HEK293 (cell line): ENCODE results near the gene NRG2.

Experiments used
- CTCF ChIA-PET: fragments of 350-600 bp; formaldehyde crosslinking; extraction: SDS; loops from one replicate; lab custom pipeline; 2021; ENCODE audit warnings: antibody characterized with exemption; lab: Yijun Ruan, JAX
- POLR2A ChIA-PET: fragments of 300-600 bp; formaldehyde crosslinking; extraction: SDS; loops from one replicate; lab custom pipeline; 2020; ENCODE audit warnings: antibody characterized with exemption, inconsistent platforms; lab: Yijun Ruan, JAX
- H3K27ac ChIP-seq: fragments of 200-500 bp; sonication (Bioruptor generic); 2 replicates; pipeline ENCODE4 v1.5.1; 2014; ENCODE audit warnings: low read depth, low read length, control low read depth, inconsistent platforms; ENCODE audit errors: extremely low read depth
- H3K36me3 ChIP-seq, 2 experiments: fragments of 200-500 bp in 1 of 2; sonication (Bioruptor generic) in 1 of 2; 1 replicate in 1 of 2; 2 replicates in 1 of 2; pipeline ENCODE4 v1.5.1; 2014 to 2017; ENCODE audit warnings: inconsistent platforms in 2 of 2, low read length in 2 of 2; ENCODE audit not compliant: control insufficient read depth in 2 of 2, insufficient read depth in 1 of 2
- H3K4me1 ChIP-seq: fragments of 200-500 bp; sonication (Bioruptor generic); 2 replicates; pipeline ENCODE4 v1.5.1; 2014; ENCODE audit warnings: mild to moderate bottlenecking, low read length, inconsistent platforms; ENCODE audit not compliant: control insufficient read depth, insufficient read depth
- H3K4me3 ChIP-seq: 2 replicates; pipeline ENCODE4 v1.5.1; 2011; ENCODE audit warnings: low read depth, mild to moderate bottlenecking, control low read depth, low read length, moderate library complexity
- H3K9me3 ChIP-seq: fragments of 200-500 bp; sonication (Bioruptor generic); 2 replicates; pipeline ENCODE4 v1.5.1; 2014; ENCODE audit warnings: low read depth, low read length, inconsistent platforms; ENCODE audit not compliant: control insufficient read depth, insufficient read depth
- EGR2 ChIP-seq: fragments of 450-650 bp; formaldehyde crosslinking; IDR thresholded peaks from 2 replicates; pipeline ENCODE4 v1.5.1; 2016; ENCODE audit warnings: low read depth, missing biosample characterization, missing genetic modification characterization
- ELK4 ChIP-seq: IDR thresholded peaks from 2 replicates; pipeline ENCODE4 v1.6.1; 2011; ENCODE audit warnings: mild to moderate bottlenecking, low read depth, low read length, borderline replicate concordance
- GLIS2 ChIP-seq: fragments of 450-650 bp; formaldehyde crosslinking; IDR thresholded peaks from 2 replicates; pipeline ENCODE4 v1.5.1; 2016; ENCODE audit warnings: missing biosample characterization, missing genetic modification characterization
- HIC1 ChIP-seq: fragments of 450-650 bp; formaldehyde crosslinking; IDR thresholded peaks from 2 replicates; pipeline ENCODE4 v1.5.1; 2016; ENCODE audit warnings: missing biosample characterization, missing genetic modification characterization
- KLF7 ChIP-seq: fragments of 450-650 bp; formaldehyde crosslinking; IDR thresholded peaks from 2 replicates; pipeline ENCODE4 v1.5.1; 2016; ENCODE audit warnings: missing biosample characterization, missing genetic modification characterization, borderline replicate concordance
- KLF8 ChIP-seq: fragments of 450-650 bp; formaldehyde crosslinking; IDR thresholded peaks from 2 replicates; pipeline ENCODE4 v1.5.1; 2016; ENCODE audit warnings: missing biosample characterization, missing genetic modification characterization
- OSR2 ChIP-seq: fragments of 450-650 bp; formaldehyde crosslinking; IDR thresholded peaks from 2 replicates; pipeline ENCODE4 v1.5.1; 2016; ENCODE audit warnings: missing biosample characterization, missing genetic modification characterization
- PBX3 ChIP-seq: sonication (generic); formaldehyde crosslinking; IDR thresholded peaks from 2 replicates; pipeline ENCODE4 v1.8.1; 2022; ENCODE audit warnings: mild to moderate bottlenecking, moderate library complexity, missing genetic modification reagents
- SP7 ChIP-seq: fragments of 450-650 bp; formaldehyde crosslinking; IDR thresholded peaks from 2 replicates; pipeline ENCODE4 v1.5.1; 2016; ENCODE audit warnings: missing biosample characterization, missing genetic modification characterization
- ZBTB7A ChIP-seq: fragments of 450-650 bp; formaldehyde crosslinking; IDR thresholded peaks from 2 replicates; pipeline ENCODE4 v1.5.1; 2016; ENCODE audit warnings: low read depth, missing biosample characterization, missing genetic modification characterization
- ZBTB8A ChIP-seq: fragments of 450-650 bp; formaldehyde crosslinking; IDR thresholded peaks from 2 replicates; pipeline ENCODE4 v1.5.1; 2016; ENCODE audit warnings: missing biosample characterization, missing genetic modification characterization
- ZFHX2 ChIP-seq: fragments of 450-650 bp; formaldehyde crosslinking; conservative IDR thresholded peaks from 2 replicates; pipeline ENCODE4 v1.5.1; 2016; ENCODE audit warnings: missing biosample characterization, missing genetic modification characterization
- ZFP37 ChIP-seq: fragments of 450-650 bp; formaldehyde crosslinking; IDR thresholded peaks from 2 replicates; pipeline ENCODE4 v1.5.1; 2016; ENCODE audit warnings: missing biosample characterization, missing genetic modification characterization
- ZNF2 ChIP-seq: fragments of 450-650 bp; formaldehyde crosslinking; IDR thresholded peaks from 2 replicates; pipeline ENCODE4 v1.5.1; 2016; ENCODE audit warnings: missing biosample characterization, missing genetic modification characterization
- ZNF280C ChIP-seq: fragments of 450-650 bp; formaldehyde crosslinking; IDR thresholded peaks from 2 replicates; pipeline ENCODE4 v1.5.1; 2016; ENCODE audit warnings: missing biosample characterization, missing genetic modification characterization
- ZNF335 ChIP-seq: fragments of 450-650 bp; formaldehyde crosslinking; conservative IDR thresholded peaks from 2 replicates; pipeline ENCODE4 v1.5.1; 2016; ENCODE audit warnings: missing biosample characterization, missing genetic modification characterization
- ZNF366 ChIP-seq: fragments of 450-650 bp; formaldehyde crosslinking; conservative IDR thresholded peaks from 2 replicates; pipeline ENCODE4 v1.5.1; 2016; ENCODE audit warnings: missing biosample characterization, missing genetic modification characterization
- ZNF488 ChIP-seq: fragments of 450-650 bp; formaldehyde crosslinking; IDR thresholded peaks from 2 replicates; pipeline ENCODE4 v1.5.1; 2016; ENCODE audit warnings: missing biosample characterization, missing genetic modification characterization
- ZNF513 ChIP-seq: fragments of 450-650 bp; IDR thresholded peaks from 2 replicates; pipeline ENCODE4 v1.5.1; 2018; ENCODE audit warnings: missing biosample characterization, missing genetic modification characterization
- ZNF600 ChIP-seq: fragments of 450-650 bp; formaldehyde crosslinking; IDR thresholded peaks from 2 replicates; pipeline ENCODE4 v1.5.1; 2016; ENCODE audit warnings: missing biosample characterization, missing genetic modification characterization
- ZNF639 ChIP-seq: fragments of 450-650 bp; formaldehyde crosslinking; IDR thresholded peaks from 2 replicates; pipeline ENCODE4 v1.5.1; 2016; ENCODE audit warnings: missing biosample characterization, missing genetic modification characterization
- ZNF645 ChIP-seq: fragments of 450-650 bp; formaldehyde crosslinking; IDR thresholded peaks from 2 replicates; pipeline ENCODE4; 2016; ENCODE audit warnings: missing biosample characterization, missing genetic modification characterization
- ZNF776 ChIP-seq: fragments of 450-650 bp; formaldehyde crosslinking; IDR thresholded peaks from 2 replicates; pipeline ENCODE4 v1.5.0; 2017; ENCODE audit warnings: missing biosample characterization, missing genetic modification characterization, borderline replicate concordance
- ZNF837 ChIP-seq: fragments of 450-650 bp; formaldehyde crosslinking; IDR thresholded peaks from 2 replicates; pipeline ENCODE4 v1.5.1; 2016; ENCODE audit warnings: missing biosample characterization, missing genetic modification characterization

Gene NRG2

GRCh38 chr5:140042643-140043507, at the start of gene NRG2:
TSS of gene NRG2 (minus strand) at chr5:140043299.
- peak within 1 kb of the TSS; percentile 70 for H3K4me3 ChIP-seq
- peak within 1 kb of the TSS; percentile 79; the same call in 1 of the 2 replicates for H3K27ac ChIP-seq
- peaks cover 19% of the 10 kb centered on the region for H3K4me1 ChIP-seq
- ChIA-PET CTCF (interaction anchor here (0.6 to 4.8 kb wide), 7 partner anchors 11 to 217 kb away, joined by 3 to 35 read pairs (median 4); no protein-coding TSS in a partner anchor), POLR2A (interaction anchor here (0.8 to 1.5 kb wide), 3 partner anchors 12 to 102 kb away, joined by 3 to 6 read pairs (median 3); no protein-coding TSS in a partner anchor)
- H3K9me3 ChIP-seq = no peaks in the 10 kb centered on the region
- H3K36me3 ChIP-seq = no peaks in the 10 kb centered on the region
- TF ChIP-seq PBX3 (CRISPR knock-in tag) (no peak), GLIS2 (tag by site-specific recombination) (peak; percentile 93), ZNF335 (tag by site-specific recombination) (no peak), ZBTB8A (tag by site-specific recombination) (peak; percentile 98), ZBTB7A (peak; percentile 80; the same call in 1 of the 2 replicates), EGR2 (peak; percentile 99), ZFP37 (tag by site-specific recombination) (peak; percentile 76), ZFHX2 (tag by site-specific recombination) (peak; percentile 99), ZNF600 (tag by site-specific recombination) (peak; percentile 92), ZNF645 (tag by site-specific recombination) (no peak), ZNF513 (tag by site-specific recombination) (0 out of 2 replicates have a peak, but pooled peaks have one; percentile 7), KLF8 (tag by site-specific recombination) (peak; percentile 74), ZNF488 (tag by site-specific recombination) (no peak), SP7 (tag by site-specific recombination) (peak; percentile 81), ZNF639 (tag by site-specific recombination) (0 out of 2 replicates have a peak, but pooled peaks have one; percentile 30), ZNF280C (no peak), ZNF837 (tag by site-specific recombination) (0 out of 2 replicates have a peak, but pooled peaks have one; percentile 24), OSR2 (tag by site-specific recombination) (peak; percentile 63), ZNF776 (tag by site-specific recombination) (no peak), HIC1 (peak; percentile 97), ZNF2 (tag by site-specific recombination) (peak; percentile 80), ELK4 (no peak), KLF7 (tag by site-specific recombination) (peak; percentile 64; the same call in 1 of the 2 replicates), ZNF366 (peak; percentile 79)
